ENCODE results near the gene OR6K6.

DNA sequence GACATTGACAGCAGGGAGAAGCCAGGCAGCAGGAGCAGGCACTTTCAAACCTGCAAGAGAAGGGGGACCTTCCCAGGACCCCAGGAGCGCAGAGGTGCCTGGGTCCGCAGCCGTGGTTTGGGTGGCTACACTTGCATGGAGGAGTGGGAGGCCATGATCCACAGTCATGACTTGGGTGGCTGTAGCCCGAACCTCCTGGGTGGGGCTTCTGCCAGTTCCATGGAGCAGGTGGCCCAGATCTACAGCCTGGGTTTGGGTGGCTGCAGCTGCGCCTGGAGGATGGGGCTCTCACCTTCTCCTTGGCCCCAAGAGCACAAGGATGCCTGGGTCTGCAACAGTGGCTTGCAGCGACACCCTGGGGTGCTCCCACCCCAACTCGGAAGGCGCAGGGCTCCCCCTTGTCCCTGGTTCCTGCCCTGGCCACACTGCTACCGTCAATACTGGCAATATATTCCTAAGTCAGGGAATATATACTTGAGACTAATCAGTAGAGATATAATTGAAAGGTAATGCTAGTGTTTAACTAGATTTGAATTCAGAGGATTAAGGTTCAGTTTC lies 2.3 kb upstream of the OR6K6 start:
- TF ChIP-seq POLR2AphosphoS5 (IDR thresholded peaks at IDR 0.05; ENCODE audit: low read depth, low read length) (no peak), REST (IDR thresholded peaks at IDR 0.05; ENCODE audit: insufficient read depth in 1 of 2, low read depth in 2 of 2, low read length in 2 of 2) (no peak), TAF1 (IDR thresholded peaks at IDR 0.05; ENCODE audit: borderline replicate concordance, insufficient read depth, low read length) (no peak)

Data from PFSK-1 (cell line).